Lung (tissue), 12 donors: Measurements from ENCODE around the gene SLC4A3. TPM values are rescaled to one million over a fixed set of nuclear protein-coding genes. Genes with fewer than 3 reads are reported as not detected.
A peak's percentile ranks its signal among the peaks of the same experiment; 100 is the strongest.

Experiments
- ATAC-seq: fragments of 200-7000 bp; cut with Tn5 transposase; one replicate; pipeline ENCODE4 v1.9.1; 2020; ENCODE audit warnings: moderate number of reproducible peaks; ENCODE audit not compliant: insufficient read depth, low FRiP score
- DNase-seq, 3 donors: peaks; one replicate each; pipeline ENCODE4 v3.0.0-alpha.2; 2013 to 2017
- H3K27ac ChIP-seq, 2 donors: one replicate each; pipeline ENCODE4 v1.5.1; 2013; ENCODE audit warnings: mild to moderate bottlenecking in 2 of 2, moderate library complexity in 2 of 2, control low read depth in 1 of 2, inconsistent platforms in 1 of 2, low read depth in 1 of 2, low read length in 1 of 2
- H3K27me3 ChIP-seq, 3 donors: one replicate each; pipeline ENCODE4 v1.5.1; 2013; ENCODE audit warnings: low read length in 2 of 3; ENCODE audit not compliant: control insufficient read depth in 3 of 3, insufficient read depth in 3 of 3
- H3K36me3 ChIP-seq, 4 donors: one replicate each; pipeline ENCODE4 v1.5.1; 2013; ENCODE audit warnings: low read length in 4 of 4, mild to moderate bottlenecking in 1 of 4, moderate library complexity in 1 of 4; ENCODE audit not compliant: control insufficient read depth in 4 of 4, insufficient read depth in 4 of 4
- H3K4me1 ChIP-seq, 5 donors: one replicate each; pipeline ENCODE4 v1.5.1; 2013; ENCODE audit warnings: low read length in 5 of 5, mild to moderate bottlenecking in 2 of 5, moderate library complexity in 1 of 5; ENCODE audit not compliant: control insufficient read depth in 5 of 5, insufficient read depth in 5 of 5
- H3K4me3 ChIP-seq: one replicate; pipeline ENCODE4 v1.5.1; 2013; ENCODE audit warnings: mild to moderate bottlenecking, control low read depth, moderate library complexity
- H3K9ac ChIP-seq, 2 donors: one replicate each; pipeline ENCODE4 v1.5.1; 2013; ENCODE audit warnings: low read length in 2 of 2, control low read depth in 1 of 2; ENCODE audit not compliant: insufficient read depth in 1 of 2
- H3K9me3 ChIP-seq, 4 donors: one replicate each; pipeline ENCODE4 v1.5.1; 2013; ENCODE audit warnings: low read length in 3 of 4, mild to moderate bottlenecking in 1 of 4, moderate library complexity in 1 of 4; ENCODE audit not compliant: control insufficient read depth in 4 of 4, insufficient read depth in 3 of 4
- CTCF ChIP-seq: IDR thresholded peaks from 2 replicates; pipeline ENCODE4 v1.5.1; 2012; ENCODE audit warnings: mild to moderate bottlenecking; ENCODE audit errors: control extremely low read depth, extremely low read depth
- WGBS, 2 donors: extraction: QIAGEN DNeasy Blood & Tissue Kit; methylation state at CpG; one replicate each; pipeline ENCODE4 v1.1.7; 2013; 5-methylcytosine and 5-hydroxymethylcytosine counted together
- polyA plus RNA-seq, 2 donors: library from polyadenylated mRNA; stranded (reverse); fragments of 200-250 nt; gene quantifications; one replicate each; pipeline ENCODE4 v1.2.1, GENCODE V29; 2013
- total RNA-seq, 2 donors: library from RNA; depleted of rRNA in 1 of 2; stranded (reverse); fragments of >200 nt in 1 of 2; gene quantifications; one replicate each; pipeline ENCODE4 v1.2.1, GENCODE V29; 2014 to 2021
- donor health status: control.
- donor health status: control.
- donor health status: Bipolar disorder and iron deficiency.
- donor health status: healthy.
- donor health status: DM: yes; HTN: yes; CAD: no.

SLC4A3 gene
- total and polyA plus RNA-seq, 4 donors = 0.59 to 3.2 (median 1.2) TPM

GRCh38 chr2:219643788-219644398 lies 16.5 kb downstream of the SLC4A3 start:
- Histone ChIP-seq H3K27ac (peak overlapping the region in 1 of 2 donors; percentile 90), H3K27me3 (peaks cover 0 to 3% (median 0%) of the 10 kb centered on the region in 3 donors), H3K4me1 (peaks cover 0 to 39% (median 8%) of the 10 kb centered on the region in 5 donors), H3K36me3 (peaks cover 0 to 2% (median 0%) of the 10 kb centered on the region in 4 donors), H3K4me3 (no peak overlapping the region), H3K9me3 (peaks cover 0 to 2% (median 0%) of the 10 kb centered on the region in 4 donors), H3K9ac (no peak overlapping the region)
- ATAC-seq = no peak
- no peak for DNase-seq
- WGBS, 2 donors = 91% methylated on average over 14 of the region's 14 CpGs
- no peak for TF ChIP-seq CTCF

GRCh38 chr2:219644801-219645480 lies 17.5 kb downstream of the SLC4A3 start:
- Histone ChIP-seq H3K4me1 (peaks cover 0 to 39% (median 8%) of the 10 kb centered on the region in 5 donors), H3K36me3 (peaks cover 0 to 2% (median 0%) of the 10 kb centered on the region in 4 donors), H3K9me3 (no peaks in the 10 kb centered on the region), H3K27ac (peak overlapping the region; percentile 83 to 90), H3K9ac (no peak overlapping the region), H3K4me3 (no peak overlapping the region), H3K27me3 (no peaks in the 10 kb centered on the region)
- TF ChIP-seq CTCF = no peak
- peak; percentile 1 for ATAC-seq
- WGBS, 2 donors = 45 to 69% methylated on average over 17 of the region's 17 CpGs
- DNase-seq = peak; percentile 91 to 92 (median 92)

GRCh38 chr2:219645631-219646527 lies 18.4 kb downstream of the SLC4A3 start:
- Histone ChIP-seq H3K4me3 (no peak overlapping the region), H3K27ac (peak overlapping the region in 1 of 2 donors; percentile 56), H3K36me3 (peaks cover 0 to 2% (median 0%) of the 10 kb centered on the region in 4 donors), H3K27me3 (peaks cover 0 to 5% (median 2%) of the 10 kb centered on the region in 3 donors), H3K9me3 (no peaks in the 10 kb centered on the region), H3K9ac (no peak overlapping the region), H3K4me1 (peaks cover 0 to 39% (median 8%) of the 10 kb centered on the region in 5 donors)
- WGBS, 2 donors = 84 to 85% methylated on average over 12 of the region's 12 CpGs
- ATAC-seq = peak; percentile 14
- peak in 2 of 3 donors; percentile 54 to 60 for DNase-seq
- TF ChIP-seq CTCF = no peak
